ENCODE data around the gene RAD9A. TPM values are rescaled to one million over a fixed set of nuclear protein-coding genes. Genes with fewer than 3 reads are reported as not detected.
"Not testable (repeated sequence)": the region's sequence is repeated elsewhere in the genome, so short reads cannot be mapped to it uniquely, and the experiment has no call there.

RAD9A gene
- total RNA-seq, 2 experiments from 2014 or later: 59.5 to 60.4 TPM

DNA sequence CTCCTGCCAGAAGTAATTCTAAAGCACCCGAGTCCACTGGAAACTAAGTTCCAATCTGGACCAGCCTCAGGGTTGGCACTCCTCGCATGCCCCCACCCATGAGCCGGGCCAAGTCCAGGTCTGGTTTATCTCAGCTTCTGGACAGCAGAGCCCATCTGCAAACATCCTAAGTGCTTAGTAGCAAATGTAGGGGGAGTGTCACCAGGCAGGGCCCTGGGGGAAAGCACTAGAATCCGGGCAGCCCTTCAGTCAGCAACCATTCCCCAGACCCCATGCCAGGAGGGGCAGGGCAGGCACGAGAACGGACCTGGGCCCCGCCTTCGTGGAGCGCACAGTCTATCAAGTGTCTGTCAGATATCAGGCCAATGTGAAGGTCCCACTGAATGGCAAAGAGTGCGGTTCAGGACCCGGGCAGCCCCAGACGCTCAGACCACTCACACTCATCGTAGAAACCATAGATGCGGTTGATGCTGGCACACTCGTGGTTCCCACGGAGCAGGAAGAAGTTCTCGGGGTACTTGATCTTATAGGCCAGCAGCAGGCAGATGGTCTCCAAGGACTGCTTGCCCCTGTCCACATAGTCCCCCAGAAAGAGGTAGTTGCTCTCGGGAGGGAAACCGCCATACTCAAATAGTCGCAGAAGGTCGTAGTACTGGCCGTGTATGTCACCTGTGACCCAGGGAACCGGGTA, 8.6 kb downstream of the RAD9A start:
- H3K4me1 Mint-ChIP-seq (ENCODE audit: low read depth): peaks cover 64% of the 10 kb centered on the region
- H3K36me3 Mint-ChIP-seq (ENCODE audit: low read depth): peaks cover 64% of the 10 kb centered on the region

DNA sequence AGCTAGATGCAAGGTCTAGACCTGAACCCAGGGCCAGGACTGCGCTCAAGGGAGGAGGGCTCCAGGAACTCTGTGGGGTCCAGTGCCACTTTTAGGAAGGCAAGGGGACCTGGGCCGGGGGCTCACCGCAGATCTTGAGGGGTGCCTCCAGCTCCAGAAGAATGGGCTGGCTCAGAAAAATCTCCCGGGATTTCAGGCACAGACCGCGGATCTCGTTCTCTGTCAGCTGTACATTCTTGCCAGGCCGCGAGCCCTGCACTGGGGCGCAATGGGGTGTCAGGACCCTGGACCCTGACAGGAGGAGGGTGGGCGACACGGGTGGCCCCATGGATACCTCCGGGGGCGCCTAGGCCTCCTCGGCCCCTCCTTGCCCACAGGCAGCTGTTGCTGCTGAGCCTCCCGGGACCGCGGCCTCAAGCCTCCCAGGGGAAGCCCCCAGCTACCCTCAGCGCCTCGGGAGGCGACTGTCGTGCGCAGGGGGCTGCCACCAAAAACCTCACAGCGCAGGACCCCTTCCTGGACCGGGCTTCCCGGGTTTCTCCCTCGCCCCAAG, 9.2 kb downstream of the RAD9A start:
- peak overlapping the region; percentile 90 for H3K4me3 Mint-ChIP-seq
- H3K4me1 Mint-ChIP-seq (ENCODE audit: low read depth): peaks cover 65% of the 10 kb centered on the region
- no peak for DNase-seq
- H3K36me3 Mint-ChIP-seq (ENCODE audit: low read depth): peaks cover 66% of the 10 kb centered on the region
- no peaks in the 10 kb centered on the region for H3K9me3 Mint-ChIP-seq (ENCODE audit: insufficient read depth)
- ATAC-seq: no peak
- POLR2A ChIA-PET: interaction anchor here (1.0 to 6.9 kb wide), 13 partner anchors 10 to 139 kb away, joined by 3 to 109 read pairs (median 8); partner anchors contain the start of genes CDK2AP2, POLD4, PTPRCAP and RAD9A
- H3K27ac Mint-ChIP-seq: peak overlapping the region; percentile 86
- CTCF ChIA-PET: interaction anchor here (0.6 to 5.7 kb wide), 28 partner anchors 9 to 229 kb away, joined by 3 to 73 read pairs (median 5); partner anchors contain the start of genes AIP, CDK2AP2, GSTP1 and NUDT8
- H3K27me3 Mint-ChIP-seq (ENCODE audit: low read depth): no peaks in the 10 kb centered on the region

More for the DNA sequence above, 8.6 kb downstream of the RAD9A start:
- ChIA-PET POLR2A (interaction anchor here (0.6 to 6.9 kb wide), 11 partner anchors 9 to 161 kb away, joined by 3 to 109 read pairs (median 27); partner anchors contain the start of genes CDK2AP2, POLD4, PTPRCAP and RAD9A), CTCF (interaction anchor here (0.8 to 5.7 kb wide), 15 partner anchors 9 to 184 kb away, joined by 3 to 73 read pairs (median 9); partner anchors contain the start of genes AIP, GSTP1, PITPNM1 and POLD4)
- DNase-seq (no peak), ATAC-seq (no peak)
- peak overlapping the region; percentile 90 for H3K4me3 Mint-ChIP-seq
- peak overlapping the region; percentile 86 for H3K27ac Mint-ChIP-seq
- no peaks in the 10 kb centered on the region for H3K27me3 Mint-ChIP-seq (ENCODE audit: low read depth)
- no peaks in the 10 kb centered on the region for H3K9me3 Mint-ChIP-seq (ENCODE audit: insufficient read depth)

GRCh38 chr11:67401495-67402191, 9.9 kb downstream of the RAD9A start, which contains the start of gene PPP1CA:
TSS of gene PPP1CA (minus strand) at chr11:67401858. CDS start at chr11:67401782, 76 bp downstream.
- peak within 1 kb of the TSS; percentile 93 for H3K27ac Mint-ChIP-seq
- ChIA-PET CTCF (interaction anchor here (0.6 to 5.7 kb wide), 29 partner anchors 10 to 228 kb away, joined by 3 to 73 read pairs (median 5); partner anchors contain the start of genes AIP, CDK2AP2, GSTP1 and NUDT8), POLR2A (interaction anchor here (0.6 to 6.9 kb wide), 16 partner anchors 10 to 140 kb away, joined by 3 to 109 read pairs (median 7); partner anchors contain the start of genes AIP, CDK2AP2, PITPNM1 and POLD4)
- peaks cover 65% of the 10 kb centered on the region for H3K4me1 Mint-ChIP-seq (ENCODE audit: low read depth)
- peak within 1 kb of the TSS; percentile 90 for H3K4me3 Mint-ChIP-seq
- H3K27me3 Mint-ChIP-seq (ENCODE audit: low read depth): no peaks in the 10 kb centered on the region
- H3K36me3 Mint-ChIP-seq (ENCODE audit: low read depth): peaks cover 67% of the 10 kb centered on the region
- peak; percentile 74 for ATAC-seq
- peak; percentile 92 for DNase-seq
- no peaks in the 10 kb centered on the region for H3K9me3 Mint-ChIP-seq (ENCODE audit: insufficient read depth)

GRCh38 chr11:67402192-67402839, 10.5 kb downstream of the RAD9A start:
- DNase-seq: peak; percentile 20
- H3K4me1 Mint-ChIP-seq (ENCODE audit: low read depth): peaks cover 66% of the 10 kb centered on the region
- peak overlapping the region; percentile 93 for H3K27ac Mint-ChIP-seq
- not testable (repeated sequence) for ATAC-seq; H3K27me3 Mint-ChIP-seq (ENCODE audit: low read depth); H3K9me3 Mint-ChIP-seq (ENCODE audit: insufficient read depth)
- H3K36me3 Mint-ChIP-seq (ENCODE audit: low read depth): peaks cover 68% of the 10 kb centered on the region
- H3K4me3 Mint-ChIP-seq: peak overlapping the region; percentile 62
- ChIA-PET POLR2A (interaction anchor here (0.6 to 6.9 kb wide), 16 partner anchors 10 to 140 kb away, joined by 3 to 109 read pairs (median 7); partner anchors contain the start of genes AIP, CDK2AP2, PITPNM1 and POLD4), CTCF (interaction anchor here (0.8 to 5.7 kb wide), 25 partner anchors 11 to 228 kb away, joined by 3 to 73 read pairs (median 5); partner anchors contain the start of genes AIP, CDK2AP2, GSTP1 and NUDT8)

GRCh38 chr11:67403085-67403484, 11.3 kb downstream of the RAD9A start:
- not testable (repeated sequence) for DNase-seq; H3K9me3 Mint-ChIP-seq (ENCODE audit: insufficient read depth); ATAC-seq; H3K27me3 Mint-ChIP-seq (ENCODE audit: low read depth)
- ChIA-PET POLR2A (interaction anchor here (0.6 to 6.9 kb wide), 11 partner anchors 9 to 212 kb away, joined by 3 to 109 read pairs (median 27); partner anchors contain the start of genes POLD4, PTPRCAP, RAD9A and RPS6KB2), CTCF (interaction anchor here (0.7 to 5.7 kb wide), 9 partner anchors 9 to 211 kb away, joined by 3 to 73 read pairs (median 6); partner anchors contain the start of genes POLD4, PTPRCAP and RAD9A)
- Mint-ChIP-seq H3K4me3 (peak overlapping the region; percentile 92), H3K4me1 (ENCODE audit: low read depth) (peaks cover 66% of the 10 kb centered on the region), H3K27ac (peak overlapping the region; percentile 93), H3K36me3 (ENCODE audit: low read depth) (peaks cover 68% of the 10 kb centered on the region)

GRCh38 chr11:67404515-67405195, 12.9 kb downstream of the RAD9A start:
- Mint-ChIP-seq H3K36me3 (ENCODE audit: low read depth) (peaks cover 64% of the 10 kb centered on the region), H3K27me3 (ENCODE audit: low read depth) (no peaks in the 10 kb centered on the region), H3K4me1 (ENCODE audit: low read depth) (peaks cover 64% of the 10 kb centered on the region), H3K9me3 (ENCODE audit: insufficient read depth) (no peaks in the 10 kb centered on the region), H3K4me3 (peak overlapping the region; percentile 92), H3K27ac (peak overlapping the region; percentile 93)
- ChIA-PET POLR2A (interaction anchor here (0.6 to 6.9 kb wide), 12 partner anchors 8 to 127 kb away, joined by 3 to 109 read pairs (median 10); partner anchors contain the start of genes AIP, PTPRCAP, RAD9A and RPS6KB2), CTCF (interaction anchor here (0.6 to 5.7 kb wide), 11 partner anchors 8 to 101 kb away, joined by 3 to 73 read pairs (median 5); partner anchors contain the start of genes PITPNM1, PTPRCAP, RPS6KB2 and TMEM134)
- ATAC-seq (no peak), DNase-seq (peak; percentile 79)

DNA sequence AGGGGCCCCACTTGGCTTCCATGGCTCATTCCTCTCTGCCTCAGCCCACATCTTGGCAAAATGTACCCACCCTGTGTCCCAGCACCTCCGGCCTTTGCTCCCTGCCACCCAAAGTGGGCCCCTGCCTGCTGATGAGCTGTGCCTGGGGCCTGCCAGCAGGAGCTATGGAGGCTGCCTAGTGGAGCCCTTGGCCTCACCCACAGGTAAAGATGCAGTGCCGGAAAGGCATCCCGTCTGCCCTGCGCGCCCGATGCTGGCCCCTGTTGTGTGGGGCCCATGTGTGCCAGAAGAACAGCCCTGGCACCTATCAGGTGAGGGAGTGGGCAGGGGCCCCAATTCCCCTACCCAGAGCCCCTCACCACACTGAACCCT, 13.4 kb downstream of the RAD9A start:
- Mint-ChIP-seq H3K4me1 (ENCODE audit: low read depth) (peaks cover 67% of the 10 kb centered on the region), H3K9me3 (ENCODE audit: insufficient read depth) (no peaks in the 10 kb centered on the region), H3K4me3 (peak overlapping the region; percentile 92), H3K27me3 (ENCODE audit: low read depth) (no peaks in the 10 kb centered on the region), H3K36me3 (ENCODE audit: low read depth) (peaks cover 63% of the 10 kb centered on the region), H3K27ac (peak overlapping the region; percentile 93)
- POLR2A ChIA-PET: interaction anchor here (1.7 to 6.9 kb wide), 8 partner anchors 9 to 80 kb away, joined by 3 to 109 read pairs (median 20); partner anchors contain the start of genes PTPRCAP, RAD9A and RPS6KB2
- no peak for ATAC-seq
- CTCF ChIA-PET: interaction anchor here (0.6 to 5.7 kb wide), 7 partner anchors 14 to 100 kb away, joined by 3 to 73 read pairs (median 5); partner anchors contain the start of genes PITPNM1, PTPRCAP and RPS6KB2
- DNase-seq: peak; percentile 55

- POLR2A ChIA-PET: interaction anchor here (1.7 to 6.9 kb wide), 8 partner anchors 10 to 80 kb away, joined by 3 to 109 read pairs (median 20); partner anchors contain the start of genes PTPRCAP, RAD9A and RPS6KB2
- Mint-ChIP-seq H3K4me3 (peak overlapping the region; percentile 92), H3K27me3 (ENCODE audit: low read depth) (no peaks in the 10 kb centered on the region), H3K27ac (peak overlapping the region; percentile 93), H3K36me3 (ENCODE audit: low read depth) (peaks cover 62% of the 10 kb centered on the region), H3K9me3 (ENCODE audit: insufficient read depth) (no peaks in the 10 kb centered on the region), H3K4me1 (ENCODE audit: low read depth) (peaks cover 68% of the 10 kb centered on the region)
- CTCF ChIA-PET: interaction anchor here (1.0 to 5.7 kb wide), 4 partner anchors 13 to 62 kb away, joined by 4 to 73 read pairs (median 6); partner anchors contain the start of gene PTPRCAP
- ATAC-seq: no peak
- peak; percentile 23 for DNase-seq
Observed at GRCh38 chr11:67405688-67406339, 14.0 kb downstream of the RAD9A start.

- peak overlapping the region; percentile 93 for H3K27ac Mint-ChIP-seq
- H3K9me3 Mint-ChIP-seq (ENCODE audit: insufficient read depth): no peaks in the 10 kb centered on the region
- CTCF ChIA-PET: interaction anchor here (0.7 to 3.4 kb wide), 7 partner anchors 12 to 144 kb away, joined by 3 to 35 read pairs (median 5); partner anchors contain the start of genes PTPRCAP and RPS6KB2
- H3K27me3 Mint-ChIP-seq (ENCODE audit: low read depth): no peaks in the 10 kb centered on the region
- peak overlapping the region; percentile 92 for H3K4me3 Mint-ChIP-seq
- H3K36me3 Mint-ChIP-seq (ENCODE audit: low read depth): peaks cover 68% of the 10 kb centered on the region
- DNase-seq: peak; percentile 25
- ATAC-seq: no peak
- H3K4me1 Mint-ChIP-seq (ENCODE audit: low read depth): peaks cover 73% of the 10 kb centered on the region
- POLR2A ChIA-PET: interaction anchor here (0.8 to 3.5 kb wide), 9 partner anchors 10 to 135 kb away, joined by 3 to 61 read pairs (median 4); partner anchors contain the start of gene PTPRCAP
Observed at GRCh38 chr11:67406420-67406968, 14.7 kb downstream of the RAD9A start.
